Measurements from ENCODE around the gene DSG2.
A peak's percentile ranks its signal among the peaks of the same experiment; 100 is the strongest.

GRCh38 chr18:31512203-31512764 lies 14.3 kb downstream of the DSG2 start:
- no peak for TF ChIP-seq CTCF (IDR thresholded peaks at IDR 0.05)
- TF ChIP-seq POLR2A (IDR thresholded peaks at IDR 0.05), result peak in 1 of 4 donors; percentile 13
